Calu3 (cell line): Measurements from ENCODE around the gene GJA4. TPM values are rescaled to one million over a fixed set of nuclear protein-coding genes. Genes with fewer than 3 reads are reported as not detected.

Experiments
- BruUV-seq: library from RNA; stranded (reverse); fragments of 400-500 nt; replicated peaks from 2 replicates; lab custom pipeline; 2021; lab: Mats Ljungman, UMichigan
- CTCF ChIA-PET: fragments of 300-600 bp; sonication (Branson Sonifier 250); formaldehyde crosslinking; loops from one replicate; lab custom pipeline; 2022; ENCODE audit warnings: antibody characterized with exemption; lab: Charles Lee
- DNase-seq: peaks from one replicate; pipeline ENCODE4 v3.0.0; 2022
- H3K27ac Mint-ChIP-seq: one replicate; pipeline ENCODE4 v1.8.0; 2022; ENCODE audit warnings: mixed read lengths; ENCODE audit not compliant: unreplicated experiment
- H3K27me3 Mint-ChIP-seq: one replicate; pipeline ENCODE4 v1.8.0; 2022; ENCODE audit warnings: mixed read lengths; ENCODE audit not compliant: unreplicated experiment
- H3K36me3 Mint-ChIP-seq: one replicate; pipeline ENCODE4 v1.8.0; 2022; ENCODE audit warnings: mild to moderate bottlenecking, moderate library complexity, mixed read lengths; ENCODE audit not compliant: insufficient read depth, unreplicated experiment
- H3K4me1 Mint-ChIP-seq: one replicate; pipeline ENCODE4 v1.8.0; 2022; ENCODE audit warnings: mild to moderate bottlenecking, low read depth, mixed read lengths; ENCODE audit not compliant: unreplicated experiment
- H3K4me3 Mint-ChIP-seq: one replicate; pipeline ENCODE4 v1.8.0; 2022; ENCODE audit warnings: mild to moderate bottlenecking, low read depth, moderate library complexity, mixed read lengths; ENCODE audit not compliant: unreplicated experiment
- H3K9me3 Mint-ChIP-seq: one replicate; pipeline ENCODE4 v1.8.0; 2022; ENCODE audit warnings: low read depth, mixed read lengths; ENCODE audit not compliant: unreplicated experiment
- intact Hi-C: fragments of 100-400 bp; cut with micrococcal nuclease; formaldehyde crosslinking; loops from one replicate; pipeline ENCODE4 v1.10.0; 2022; ENCODE audit not compliant: unreplicated experiment
- total RNA-seq: library from RNA; stranded (reverse); gene quantifications from 2 replicates; pipeline ENCODE4 v1.2.3, GENCODE V29; 2022
- TF ChIP-seq, protein P1 (sequence below): fragments of 200-600 bp; IDR thresholded peaks from one replicate; pipeline ENCODE4 v1.8.0; 2022; ENCODE audit warnings: antibody characterized with exemption; ENCODE audit not compliant: unreplicated experiment

GJA4 gene
- total RNA-seq, 1 experiment from 2014 or later = not detected

DNA sequence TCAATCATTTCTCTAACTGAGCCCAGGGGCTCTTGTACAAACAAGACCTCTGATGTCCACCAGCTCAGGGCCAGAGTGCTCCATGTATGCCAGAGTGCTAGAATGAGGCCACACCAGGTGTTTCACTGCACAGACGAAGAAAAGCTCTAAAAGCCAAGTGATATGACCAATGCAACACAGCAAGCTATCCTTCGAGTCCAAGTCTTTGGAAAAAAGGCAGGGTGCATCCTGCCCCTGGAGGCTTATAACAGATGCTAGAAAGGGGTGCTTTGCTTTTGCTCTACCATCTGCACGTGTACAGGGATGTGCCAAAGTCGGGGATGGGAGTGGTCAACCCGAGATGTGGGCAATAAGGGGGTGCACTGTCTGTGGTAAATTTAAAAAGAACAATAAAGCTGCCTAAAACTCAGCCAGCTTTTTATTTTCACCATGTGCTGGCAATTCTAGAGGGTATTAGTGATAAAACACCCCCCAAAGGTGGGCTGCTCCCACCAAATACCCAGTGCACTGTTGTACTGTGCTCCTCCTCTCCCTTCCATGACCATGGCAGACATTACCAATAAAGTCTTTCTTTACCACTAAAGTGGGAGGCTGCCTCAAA lies 34.6 kb downstream of the GJA4 start:
- CTCF ChIA-PET = no interaction called here
- DNase-seq = no peak
- Mint-ChIP-seq H3K4me1 (peaks cover 8% of the 10 kb centered on the region), H3K27me3 (no peaks in the 10 kb centered on the region), H3K27ac (no peak overlapping the region), H3K36me3 (no peaks in the 10 kb centered on the region), H3K4me3 (no peak overlapping the region), H3K9me3 (no peaks in the 10 kb centered on the region)
- intact Hi-C loops = no loop called here
- TF ChIP-seq, protein P1, sequence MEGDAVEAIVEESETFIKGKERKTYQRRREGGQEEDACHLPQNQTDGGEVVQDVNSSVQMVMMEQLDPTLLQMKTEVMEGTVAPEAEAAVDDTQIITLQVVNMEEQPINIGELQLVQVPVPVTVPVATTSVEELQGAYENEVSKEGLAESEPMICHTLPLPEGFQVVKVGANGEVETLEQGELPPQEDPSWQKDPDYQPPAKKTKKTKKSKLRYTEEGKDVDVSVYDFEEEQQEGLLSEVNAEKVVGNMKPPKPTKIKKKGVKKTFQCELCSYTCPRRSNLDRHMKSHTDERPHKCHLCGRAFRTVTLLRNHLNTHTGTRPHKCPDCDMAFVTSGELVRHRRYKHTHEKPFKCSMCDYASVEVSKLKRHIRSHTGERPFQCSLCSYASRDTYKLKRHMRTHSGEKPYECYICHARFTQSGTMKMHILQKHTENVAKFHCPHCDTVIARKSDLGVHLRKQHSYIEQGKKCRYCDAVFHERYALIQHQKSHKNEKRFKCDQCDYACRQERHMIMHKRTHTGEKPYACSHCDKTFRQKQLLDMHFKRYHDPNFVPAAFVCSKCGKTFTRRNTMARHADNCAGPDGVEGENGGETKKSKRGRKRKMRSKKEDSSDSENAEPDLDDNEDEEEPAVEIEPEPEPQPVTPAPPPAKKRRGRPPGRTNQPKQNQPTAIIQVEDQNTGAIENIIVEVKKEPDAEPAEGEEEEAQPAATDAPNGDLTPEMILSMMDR = no peak
- BruUV-seq = no TSS peak

DNA sequence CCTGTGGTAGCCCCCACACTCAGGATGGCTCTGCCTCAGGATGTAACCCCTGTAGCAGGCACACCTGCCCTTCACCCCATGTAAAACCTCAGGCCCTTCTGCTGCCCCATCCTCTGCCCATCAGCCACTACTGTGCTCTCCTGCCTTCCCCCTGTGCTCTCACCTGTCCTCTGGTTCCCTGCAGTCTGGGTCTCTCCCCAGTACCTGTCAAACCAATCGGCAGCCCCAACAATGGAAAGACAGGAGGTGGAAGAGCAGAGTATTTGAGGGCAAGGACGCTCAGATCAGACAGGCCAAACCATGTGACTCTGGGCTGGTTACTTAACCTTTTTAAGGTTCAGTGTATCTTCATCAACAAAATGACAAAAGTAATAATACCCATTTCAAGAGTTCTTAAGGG lies 35.8 kb downstream of the GJA4 start:
- no TSS peak for BruUV-seq
- CTCF ChIA-PET = no interaction called here
- H3K27me3 Mint-ChIP-seq = no peaks in the 10 kb centered on the region
- H3K9me3 Mint-ChIP-seq = no peaks in the 10 kb centered on the region
- DNase-seq = no peak
- H3K4me1 Mint-ChIP-seq = peaks cover 8% of the 10 kb centered on the region
- H3K4me3 Mint-ChIP-seq = no peak overlapping the region
- intact Hi-C loops = no loop called here
- no peaks in the 10 kb centered on the region for H3K36me3 Mint-ChIP-seq
- no peak overlapping the region for H3K27ac Mint-ChIP-seq
- TF ChIP-seq, protein P1 = no peak

GRCh38 chr1:34829250-34829649 lies 36.5 kb downstream of the GJA4 start:
- no peaks in the 10 kb centered on the region for H3K27me3 Mint-ChIP-seq
- H3K4me3 Mint-ChIP-seq = no peak overlapping the region
- CTCF ChIA-PET = no interaction called here
- TF ChIP-seq, protein P1 = no peak
- H3K36me3 Mint-ChIP-seq = no peaks in the 10 kb centered on the region
- intact Hi-C loops = no loop called here
- no peak for DNase-seq
- no peaks in the 10 kb centered on the region for H3K9me3 Mint-ChIP-seq
- no TSS peak for BruUV-seq
- peaks cover 8% of the 10 kb centered on the region for H3K4me1 Mint-ChIP-seq
- H3K27ac Mint-ChIP-seq = no peak overlapping the region

DNA sequence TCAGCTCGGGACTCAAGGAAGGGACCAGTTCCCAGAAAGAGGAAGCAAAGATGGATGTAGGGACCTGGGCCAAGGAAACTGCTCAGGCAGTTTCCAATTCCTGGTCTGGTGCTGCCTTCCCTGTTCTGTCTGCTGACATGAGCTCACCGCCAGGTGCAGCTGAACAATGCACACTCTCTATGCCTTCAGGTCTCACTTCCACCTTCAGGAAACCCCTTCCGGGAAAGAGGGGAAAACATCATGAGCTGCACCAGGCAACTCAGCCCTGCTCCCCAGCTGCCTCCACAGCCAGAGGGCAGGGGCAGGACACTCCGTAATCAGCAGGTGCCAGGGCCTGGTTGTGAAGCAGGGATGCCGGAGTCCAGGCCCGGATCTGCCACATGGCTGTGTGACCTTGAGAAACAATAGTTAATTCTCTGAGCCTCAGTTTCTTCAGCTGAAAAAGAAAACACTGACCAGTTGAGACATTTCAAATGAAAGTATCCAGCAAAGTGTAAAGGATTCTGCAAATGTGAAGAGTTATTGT lies 39.0 kb downstream of the GJA4 start:
- BruUV-seq = no TSS peak
- intact Hi-C loops = no loop called here
- no peaks in the 10 kb centered on the region for H3K9me3 Mint-ChIP-seq
- H3K4me3 Mint-ChIP-seq = no peak overlapping the region
- no peaks in the 10 kb centered on the region for H3K36me3 Mint-ChIP-seq
- H3K27me3 Mint-ChIP-seq = no peaks in the 10 kb centered on the region
- TF ChIP-seq, protein P1 = no peak
- H3K4me1 Mint-ChIP-seq = no peaks in the 10 kb centered on the region
- H3K27ac Mint-ChIP-seq = no peak overlapping the region
- DNase-seq = no peak
- CTCF ChIA-PET = no interaction called here
